Measurements from ENCODE around the gene SLC13A3. TPM values are rescaled to one million over a fixed set of nuclear protein-coding genes. Genes with fewer than 3 reads are reported as not detected.

The SLC13A3 gene
- total and polyA plus RNA-seq, 2 of the 4 experiments (the other 2 are of a cell fraction) = 2.5 to 4.2 TPM

DNA sequence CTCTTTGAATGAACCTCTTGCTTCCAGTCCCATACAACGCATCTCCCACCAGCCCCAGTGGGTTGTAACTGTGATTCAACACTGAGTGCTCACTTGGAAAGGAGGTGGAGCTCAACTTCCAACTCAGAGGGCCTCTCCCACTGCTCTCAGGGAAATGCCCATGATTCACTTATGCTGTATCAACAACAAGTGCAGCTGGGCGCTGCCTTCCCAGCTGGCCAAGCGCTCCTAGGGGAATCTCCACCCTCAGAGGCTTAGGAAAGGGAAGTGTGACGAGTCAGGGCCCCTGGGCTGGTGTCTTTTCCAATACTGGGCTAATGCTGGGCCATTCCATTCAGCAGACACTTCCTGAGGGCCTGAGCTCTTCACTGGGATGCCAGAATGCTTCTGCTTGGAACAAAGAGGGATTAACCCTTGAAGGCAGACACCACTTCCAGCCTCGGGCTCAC lies 92.7 kb downstream of the SLC13A3 start:
- H2BK15ac ChIP-seq (ENCODE audit: low read depth, low read length) = no peak overlapping the region
- H4K20me1 ChIP-seq (ENCODE audit: insufficient read depth, low read length) = no peaks in the 10 kb centered on the region
- in situ Hi-C loops (cut with MboI; ENCODE audit: low sequenced_read_pairs) = no loop called here
- DNase-seq = peak; percentile 98
- H2AK5ac ChIP-seq (ENCODE audit: low read depth, low read length) = no peak overlapping the region
- no peaks in the 10 kb centered on the region; the same call in 1 of the 2 replicates for H3K9me1 ChIP-seq (ENCODE audit: insufficient read depth, low read length)
- H3K14ac ChIP-seq (replicated peaks; ENCODE audit: low read depth, low read length) = peak overlapping the region; percentile 16; the same call in 1 of the 2 replicates
- no peak overlapping the region for H3K27ac ChIP-seq (ENCODE audit: insufficient read depth, low read length)
- H2BK120ac ChIP-seq (ENCODE audit: low read depth, low read length) = no peak overlapping the region
- TF ChIP-seq, protein P1, sequence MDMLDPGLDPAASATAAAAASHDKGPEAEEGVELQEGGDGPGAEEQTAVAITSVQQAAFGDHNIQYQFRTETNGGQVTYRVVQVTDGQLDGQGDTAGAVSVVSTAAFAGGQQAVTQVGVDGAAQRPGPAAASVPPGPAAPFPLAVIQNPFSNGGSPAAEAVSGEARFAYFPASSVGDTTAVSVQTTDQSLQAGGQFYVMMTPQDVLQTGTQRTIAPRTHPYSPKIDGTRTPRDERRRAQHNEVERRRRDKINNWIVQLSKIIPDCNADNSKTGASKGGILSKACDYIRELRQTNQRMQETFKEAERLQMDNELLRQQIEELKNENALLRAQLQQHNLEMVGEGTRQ (IDR thresholded peaks at IDR 0.05; ENCODE audit: low read depth, low read length) = no peak
- TF ChIP-seq RFX5 (IDR thresholded peaks at IDR 0.05; ENCODE audit: low read depth, low read length) (no peak), CEBPB (IDR thresholded peaks at IDR 0.05; ENCODE audit: low read depth, low read length) (no peak), MAZ (IDR thresholded peaks at IDR 0.05; ENCODE audit: borderline replicate concordance, low read depth, low read length) (peak; percentile 42; the same call in 1 of the 2 replicates), MAFK (IDR thresholded peaks at IDR 0.05; ENCODE audit: low read depth, low read length) (peak; percentile 53), SMC3 (IDR thresholded peaks at IDR 0.05; ENCODE audit: low read depth, low read length) (0 out of 2 replicates have a peak, but pooled peaks have one; percentile 6), FOS (IDR thresholded peaks at IDR 0.05; ENCODE audit: low read depth, low read length) (peak; percentile 71), RCOR1 (IDR thresholded peaks at IDR 0.05; ENCODE audit: insufficient replicate concordance, low read length) (peak; percentile 95), BHLHE40 (IDR thresholded peaks at IDR 0.05; ENCODE audit: low read depth, low read length) (no peak), MXI1 (IDR thresholded peaks at IDR 0.05; ENCODE audit: borderline replicate concordance, low read depth, low read length) (no peak), CHD1 (IDR thresholded peaks at IDR 0.05; ENCODE audit: low read depth, low read length) (no peak), RAD21 (IDR thresholded peaks at IDR 0.05; ENCODE audit: low read length) (no peak), NFE2L2 (IDR thresholded peaks at IDR 0.05; ENCODE audit: low read depth, low read length) (peak; percentile 5; the same call in 1 of the 2 replicates), POLR2A (IDR thresholded peaks at IDR 0.05; ENCODE audit: low read depth, low read length) (no peak)
- TF ChIP-seq, protein P2, sequence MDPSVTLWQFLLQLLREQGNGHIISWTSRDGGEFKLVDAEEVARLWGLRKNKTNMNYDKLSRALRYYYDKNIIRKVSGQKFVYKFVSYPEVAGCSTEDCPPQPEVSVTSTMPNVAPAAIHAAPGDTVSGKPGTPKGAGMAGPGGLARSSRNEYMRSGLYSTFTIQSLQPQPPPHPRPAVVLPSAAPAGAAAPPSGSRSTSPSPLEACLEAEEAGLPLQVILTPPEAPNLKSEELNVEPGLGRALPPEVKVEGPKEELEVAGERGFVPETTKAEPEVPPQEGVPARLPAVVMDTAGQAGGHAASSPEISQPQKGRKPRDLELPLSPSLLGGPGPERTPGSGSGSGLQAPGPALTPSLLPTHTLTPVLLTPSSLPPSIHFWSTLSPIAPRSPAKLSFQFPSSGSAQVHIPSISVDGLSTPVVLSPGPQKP (IDR thresholded peaks at IDR 0.05; ENCODE audit: borderline replicate concordance, low read depth, low read length) = no peak
- TF ChIP-seq, protein P3, sequence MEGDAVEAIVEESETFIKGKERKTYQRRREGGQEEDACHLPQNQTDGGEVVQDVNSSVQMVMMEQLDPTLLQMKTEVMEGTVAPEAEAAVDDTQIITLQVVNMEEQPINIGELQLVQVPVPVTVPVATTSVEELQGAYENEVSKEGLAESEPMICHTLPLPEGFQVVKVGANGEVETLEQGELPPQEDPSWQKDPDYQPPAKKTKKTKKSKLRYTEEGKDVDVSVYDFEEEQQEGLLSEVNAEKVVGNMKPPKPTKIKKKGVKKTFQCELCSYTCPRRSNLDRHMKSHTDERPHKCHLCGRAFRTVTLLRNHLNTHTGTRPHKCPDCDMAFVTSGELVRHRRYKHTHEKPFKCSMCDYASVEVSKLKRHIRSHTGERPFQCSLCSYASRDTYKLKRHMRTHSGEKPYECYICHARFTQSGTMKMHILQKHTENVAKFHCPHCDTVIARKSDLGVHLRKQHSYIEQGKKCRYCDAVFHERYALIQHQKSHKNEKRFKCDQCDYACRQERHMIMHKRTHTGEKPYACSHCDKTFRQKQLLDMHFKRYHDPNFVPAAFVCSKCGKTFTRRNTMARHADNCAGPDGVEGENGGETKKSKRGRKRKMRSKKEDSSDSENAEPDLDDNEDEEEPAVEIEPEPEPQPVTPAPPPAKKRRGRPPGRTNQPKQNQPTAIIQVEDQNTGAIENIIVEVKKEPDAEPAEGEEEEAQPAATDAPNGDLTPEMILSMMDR (conservative IDR thresholded peaks at IDR 0.05; ENCODE audit: low read depth, low read length) = no peak
- H3K4ac ChIP-seq (ENCODE audit: low read depth, low read length) = no peak overlapping the region
- H3K27me3 ChIP-seq (ENCODE audit: control insufficient read depth, insufficient read depth, low read length) = no peaks in the 10 kb centered on the region; the same call in 1 of the 2 replicates
- no peak overlapping the region for H4K91ac ChIP-seq (ENCODE audit: insufficient read depth, low read depth, low read length)
- dilution Hi-C loops (cut with HindIII; ENCODE audit: low sequenced_read_pairs, unreplicated experiment) = no loop called here
- WGBS, 2 experiments (ENCODE audit: extremely low coverage in 2 of 2, insufficient read length in 1 of 2) = 60% methylated on average over 1 of the region's 5 CpGs; no CpG with 5 or more reads in 1 of the 2 experiments
- H3K4me1 ChIP-seq (ENCODE audit: control insufficient read depth, insufficient read depth, low read length) = peaks cover 3% of the 10 kb centered on the region; the same call in 1 of the 2 replicates
- peak overlapping the region; percentile 61 to 80; a peak in 3 of 4 replicates for H4K8ac ChIP-seq (ENCODE audit: low read depth in 2 of 2, low read length in 2 of 2)
- POLR2A ChIA-PET (ENCODE audit: unreplicated experiment) = no interaction called here
- no peak overlapping the region for H2BK5ac ChIP-seq (ENCODE audit: low read depth, low read length, poor library complexity, severe bottlenecking)
- BruUV-seq (replicated peaks) = no TSS peak
- H4K5ac ChIP-seq (ENCODE audit: low read depth, low read length) = no peak overlapping the region
- no peak overlapping the region for H3K4me2 ChIP-seq (ENCODE audit: low read depth, low read length)
- H3K18ac ChIP-seq (ENCODE audit: low read depth, low read length) = no peak overlapping the region
- no peak overlapping the region for H3K9ac ChIP-seq (ENCODE audit: low read depth, low read length)
- no peak overlapping the region for H3K56ac ChIP-seq (ENCODE audit: extremely low read depth, insufficient read depth, low read length)
- intact Hi-C loops (cut with micrococcal nuclease) = loop anchor here (5.0 kb wide), 1 partner anchor 124 kb away; no protein-coding TSS in a partner anchor
- H3K36me3 ChIP-seq (ENCODE audit: control insufficient read depth, insufficient read depth, low read length) = no peaks in the 10 kb centered on the region
- no peak overlapping the region for H3K4me3 ChIP-seq (ENCODE audit: insufficient read depth, low read depth, low read length)
- H2BK20ac ChIP-seq (ENCODE audit: low read depth, low read length) = no peak overlapping the region
- H3K23ac ChIP-seq (ENCODE audit: low read depth, low read length) = no peak overlapping the region
- CTCF ChIA-PET = no interaction called here
- no peaks in the 10 kb centered on the region for H3K79me1 ChIP-seq (ENCODE audit: low read depth in 1 of 2, low read length in 2 of 2)
- H2AFZ ChIP-seq (replicated peaks; ENCODE audit: low read length, poor library complexity) = peak overlapping the region; percentile 87
- H3K9me3 ChIP-seq (ENCODE audit: control insufficient read depth, insufficient read depth, low read length) = no peaks in the 10 kb centered on the region
- peak; percentile 89 for ATAC-seq (ENCODE audit: low read depth)
- no peak overlapping the region for H2AK9ac ChIP-seq (replicated peaks; ENCODE audit: low read depth, low read length, poor library complexity)
